ENCODE data around the gene APOA1. TPM values are rescaled to one million over a fixed set of nuclear protein-coding genes. Genes with fewer than 3 reads are reported as not detected.

Gene APOA1
- total RNA-seq, 1 experiment from 2014 or later: not detected

DNA sequence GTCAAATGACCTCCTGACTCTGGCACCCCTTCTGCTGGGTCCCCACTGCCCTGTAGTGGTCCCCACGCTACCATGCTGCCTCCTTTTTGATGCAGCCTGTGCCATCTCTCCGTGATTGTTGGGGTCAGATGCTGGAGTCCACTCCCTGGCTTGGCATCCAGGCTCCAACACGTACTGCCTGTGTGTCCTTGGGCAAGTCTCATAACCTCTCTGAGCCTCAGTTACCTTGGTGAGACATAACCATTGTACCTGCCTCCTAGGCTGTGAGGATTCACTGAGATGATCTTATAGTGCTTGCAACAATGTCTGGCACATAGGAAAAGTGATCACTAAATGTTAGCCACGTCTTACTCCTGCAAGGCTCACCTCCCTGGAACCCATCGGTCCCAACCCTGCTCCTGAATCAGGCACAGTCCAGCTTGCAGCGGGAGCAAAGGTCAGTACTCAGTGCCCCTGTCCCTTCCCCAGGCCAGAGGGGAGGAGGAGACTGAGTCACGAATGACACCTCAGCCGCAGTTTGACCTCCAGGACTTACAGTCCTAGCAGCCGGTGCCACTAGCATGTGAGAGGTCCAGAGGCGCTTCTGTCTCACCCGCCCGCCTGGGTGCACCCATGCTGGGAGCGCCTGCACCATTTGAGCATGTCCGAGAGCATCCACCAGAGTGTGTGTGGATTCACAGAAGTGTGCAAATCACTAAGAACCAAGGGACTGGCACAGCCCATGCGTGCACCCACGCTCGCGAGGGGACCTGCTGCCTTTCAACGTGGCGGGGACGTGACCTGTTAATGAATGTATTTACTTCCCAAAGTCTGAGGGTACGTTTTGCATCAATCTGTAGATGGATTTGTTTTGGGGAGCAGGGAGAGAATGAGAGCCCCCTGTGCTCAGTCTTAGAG, 11.3 kb downstream of the APOA1 start:
- Histone ChIP-seq H3K9me3 (ENCODE audit: insufficient read depth, low read depth) (no peaks in the 10 kb centered on the region), H3K27ac (no peak overlapping the region), H3K4me2 (no peak overlapping the region), H4K20me1 (ENCODE audit: insufficient read depth) (no peaks in the 10 kb centered on the region), H3F3A (ENCODE audit: insufficient read depth, low read depth) (no peaks in the 10 kb centered on the region), H3K79me2 (ENCODE audit: low read depth) (no peaks in the 10 kb centered on the region), H3K9me2 (ENCODE audit: insufficient read depth) (no peaks in the 10 kb centered on the region), H2AFZ (no peak overlapping the region), H3K27me3 (ENCODE audit: insufficient read depth, low read depth) (no peaks in the 10 kb centered on the region), H3K36me3 (ENCODE audit: low read depth) (no peaks in the 10 kb centered on the region), H3K4me3 (no peak overlapping the region), H3K4me1 (replicated peaks; ENCODE audit: insufficient read depth) (no peaks in the 10 kb centered on the region)
- no peak for DNase-seq
- CTCF ChIA-PET: no interaction called here
- no TSS peak for BruUV-seq (replicated peaks)
- intact Hi-C loops (cut with micrococcal nuclease; ENCODE audit: unreplicated experiment): no loop called here
- TF ChIP-seq EZH2 (IDR thresholded peaks at IDR 0.05; ENCODE audit: low read depth): no peak
- TF ChIP-seq, protein P1, sequence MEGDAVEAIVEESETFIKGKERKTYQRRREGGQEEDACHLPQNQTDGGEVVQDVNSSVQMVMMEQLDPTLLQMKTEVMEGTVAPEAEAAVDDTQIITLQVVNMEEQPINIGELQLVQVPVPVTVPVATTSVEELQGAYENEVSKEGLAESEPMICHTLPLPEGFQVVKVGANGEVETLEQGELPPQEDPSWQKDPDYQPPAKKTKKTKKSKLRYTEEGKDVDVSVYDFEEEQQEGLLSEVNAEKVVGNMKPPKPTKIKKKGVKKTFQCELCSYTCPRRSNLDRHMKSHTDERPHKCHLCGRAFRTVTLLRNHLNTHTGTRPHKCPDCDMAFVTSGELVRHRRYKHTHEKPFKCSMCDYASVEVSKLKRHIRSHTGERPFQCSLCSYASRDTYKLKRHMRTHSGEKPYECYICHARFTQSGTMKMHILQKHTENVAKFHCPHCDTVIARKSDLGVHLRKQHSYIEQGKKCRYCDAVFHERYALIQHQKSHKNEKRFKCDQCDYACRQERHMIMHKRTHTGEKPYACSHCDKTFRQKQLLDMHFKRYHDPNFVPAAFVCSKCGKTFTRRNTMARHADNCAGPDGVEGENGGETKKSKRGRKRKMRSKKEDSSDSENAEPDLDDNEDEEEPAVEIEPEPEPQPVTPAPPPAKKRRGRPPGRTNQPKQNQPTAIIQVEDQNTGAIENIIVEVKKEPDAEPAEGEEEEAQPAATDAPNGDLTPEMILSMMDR (conservative IDR thresholded peaks at IDR 0.05): no peak
- POLR2A ChIA-PET (ENCODE audit: unreplicated experiment): no interaction called here

- ChIA-PET POLR2A (ENCODE audit: unreplicated experiment) (no interaction called here), CTCF (no interaction called here)
- intact Hi-C loops (cut with micrococcal nuclease; ENCODE audit: unreplicated experiment): no loop called here
- DNase-seq: no peak
- Histone ChIP-seq H3K4me1 (replicated peaks; ENCODE audit: insufficient read depth) (no peaks in the 10 kb centered on the region), H3F3A (ENCODE audit: insufficient read depth, low read depth) (no peaks in the 10 kb centered on the region), H2AFZ (no peak overlapping the region), H4K20me1 (ENCODE audit: insufficient read depth) (no peaks in the 10 kb centered on the region), H3K4me2 (no peak overlapping the region), H3K4me3 (no peak overlapping the region), H3K9me3 (ENCODE audit: insufficient read depth, low read depth) (no peaks in the 10 kb centered on the region), H3K36me3 (ENCODE audit: low read depth) (no peaks in the 10 kb centered on the region), H3K9me2 (ENCODE audit: insufficient read depth) (no peaks in the 10 kb centered on the region), H3K27ac (no peak overlapping the region), H3K27me3 (ENCODE audit: insufficient read depth, low read depth) (no peaks in the 10 kb centered on the region), H3K79me2 (ENCODE audit: low read depth) (no peaks in the 10 kb centered on the region)
- TF ChIP-seq EZH2 (IDR thresholded peaks at IDR 0.05; ENCODE audit: low read depth): no peak
- TF ChIP-seq, protein P1 (conservative IDR thresholded peaks at IDR 0.05): no peak
- no TSS peak for BruUV-seq (replicated peaks)
Measured at GRCh38 chr11:116825434-116825833, 12.0 kb downstream of the APOA1 start.

DNA sequence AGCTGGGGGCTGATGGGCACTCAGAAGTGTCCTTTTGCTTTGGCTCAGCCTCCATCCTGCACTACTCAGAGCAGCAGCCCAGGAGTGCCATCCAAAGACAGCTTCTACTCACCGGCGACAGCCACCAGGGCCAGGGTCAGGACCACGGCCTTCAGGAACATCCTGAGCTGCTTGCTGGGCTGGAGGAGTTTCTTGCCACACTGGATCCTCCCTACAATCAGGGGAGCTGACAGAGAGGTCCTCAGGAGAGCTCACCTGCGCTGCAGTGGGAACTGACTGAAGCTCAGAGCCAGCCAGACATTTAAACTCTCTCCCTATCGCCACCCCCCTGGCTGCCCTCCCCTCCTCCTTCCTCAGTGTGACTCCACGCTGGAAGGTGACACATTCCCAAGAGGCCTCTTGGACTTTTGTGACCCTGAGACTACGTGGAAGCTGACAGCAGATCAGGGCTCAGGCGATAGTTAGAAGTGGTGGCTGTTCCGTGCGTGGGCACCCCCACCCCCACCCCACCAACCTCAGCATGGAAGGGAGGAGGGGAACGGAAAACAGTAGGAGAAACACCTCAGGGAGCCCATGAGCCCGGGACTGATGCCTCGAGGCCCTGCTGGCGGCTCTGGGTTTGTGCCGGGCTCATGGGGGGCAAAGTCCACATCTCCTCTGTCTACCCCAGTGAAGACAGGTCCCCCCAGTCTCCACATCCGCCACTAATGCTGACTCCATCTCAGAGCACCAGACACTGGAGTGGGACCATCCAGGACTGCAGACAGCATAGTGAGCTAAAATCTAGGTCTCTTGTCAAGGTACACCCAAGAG, 14.2 kb downstream of the APOA1 start, which contains the start of gene APOA4:
Gene APOA4 (minus strand): TSS at position 274 of the 813 bp plus-strand sequence. CDS start 113 bp downstream, at position 161.
- Histone ChIP-seq H3K4me3 (no peak within 1 kb of the TSS), H2AFZ (no peak within 1 kb of the TSS), H3K27ac (no peak within 1 kb of the TSS), H3K79me2 (ENCODE audit: low read depth) (no peaks in the 10 kb centered on the region), H3K9me3 (ENCODE audit: insufficient read depth, low read depth) (no peaks in the 10 kb centered on the region), H3K36me3 (ENCODE audit: low read depth) (no peaks in the 10 kb centered on the region), H3K4me1 (replicated peaks; ENCODE audit: insufficient read depth) (no peaks in the 10 kb centered on the region), H3F3A (ENCODE audit: insufficient read depth, low read depth) (no peaks in the 10 kb centered on the region), H3K4me2 (no peak within 1 kb of the TSS), H3K27me3 (ENCODE audit: insufficient read depth, low read depth) (no peaks in the 10 kb centered on the region), H4K20me1 (ENCODE audit: insufficient read depth) (no peaks in the 10 kb centered on the region), H3K9me2 (ENCODE audit: insufficient read depth) (no peaks in the 10 kb centered on the region)
- POLR2A ChIA-PET (ENCODE audit: unreplicated experiment): no interaction called here
- TF ChIP-seq, protein P1 (conservative IDR thresholded peaks at IDR 0.05): no peak
- TF ChIP-seq EZH2 (IDR thresholded peaks at IDR 0.05; ENCODE audit: low read depth): no peak
- DNase-seq: no peak
- intact Hi-C loops (cut with micrococcal nuclease; ENCODE audit: unreplicated experiment): no loop called here
- no TSS peak for BruUV-seq (replicated peaks)
- CTCF ChIA-PET: no interaction called here

Data from PC-9 (cell line).